ENCODE measurements around the gene MICALL2.

MICALL2 gene

GRCh38 chr7:1421020-1421790 lies 38.1 kb downstream of the MICALL2 start:
- no peak overlapping the region for H3K27ac ChIP-seq (ENCODE audit: low read length, poor library complexity, severe bottlenecking)
- no peak overlapping the region for H4K8ac ChIP-seq (ENCODE audit: low read length)
- H2BK5ac ChIP-seq (ENCODE audit: low read depth, low read length, poor library complexity, severe bottlenecking), result no peak overlapping the region
- H3K4me2 ChIP-seq (ENCODE audit: low read length, poor library complexity, severe bottlenecking), result no peak overlapping the region
- no peak overlapping the region for H3K4ac ChIP-seq (ENCODE audit: low read depth in 1 of 2, low read length in 2 of 2)
- no peak overlapping the region for H2BK15ac ChIP-seq (ENCODE audit: low read depth, poor library complexity, severe bottlenecking)
- no peak overlapping the region for H3K18ac ChIP-seq (ENCODE audit: low read depth in 1 of 2, low read length in 2 of 2)
- no peaks in the 10 kb centered on the region for H3K79me1 ChIP-seq (replicated peaks; ENCODE audit: low read length, poor library complexity, severe bottlenecking)
- no peaks in the 10 kb centered on the region for H3K9me3 ChIP-seq (ENCODE audit: control insufficient read depth, low read length)
- no peaks in the 10 kb centered on the region for H3K36me3 ChIP-seq (ENCODE audit: control insufficient read depth in 1 of 2, insufficient read depth in 2 of 2, low read depth in 1 of 2, low read length in 2 of 2)
- H2AK5ac ChIP-seq (ENCODE audit: low read length, severe bottlenecking), result no peak overlapping the region
- H3K27me3 ChIP-seq (ENCODE audit: control insufficient read depth in 1 of 2, insufficient read depth in 1 of 2, low read length in 2 of 2), result peaks cover 17 to 69% of the 10 kb centered on the region in 2 experiments
- no peak overlapping the region for H3K4me3 ChIP-seq (ENCODE audit: insufficient read depth in 1 of 2, low read depth in 1 of 2, low read length in 2 of 2)
- DNase-seq, result no peak
- WGBS, result 89% methylated on average over 41 of the region's 41 CpGs
- no peak overlapping the region for H3K9ac ChIP-seq (ENCODE audit: low read length)
- H2BK120ac ChIP-seq (ENCODE audit: low read depth, low read length), result no peak overlapping the region
- H4K91ac ChIP-seq (ENCODE audit: low read length), result no peak overlapping the region
- no peak overlapping the region for H3K14ac ChIP-seq (ENCODE audit: low read length in 2 of 2)
- H2AFZ ChIP-seq (ENCODE audit: low read depth, low read length), result no peak overlapping the region
- H3K4me1 ChIP-seq (ENCODE audit: control insufficient read depth, insufficient read depth, low read depth, low read length), result peaks cover 6% of the 10 kb centered on the region
- H2BK12ac ChIP-seq (ENCODE audit: low read length in 2 of 2), result no peak overlapping the region
- H3K23ac ChIP-seq (ENCODE audit: low read length in 2 of 2), result no peak overlapping the region

GRCh38 chr7:1419688-1420087 lies 39.6 kb downstream of the MICALL2 start:
- Histone ChIP-seq H3K4me1 (ENCODE audit: control insufficient read depth, insufficient read depth, low read depth, low read length) (peaks cover 6% of the 10 kb centered on the region), H2BK120ac (ENCODE audit: low read depth, low read length) (no peak overlapping the region), H2BK5ac (ENCODE audit: low read depth, low read length, poor library complexity, severe bottlenecking) (no peak overlapping the region), H3K4ac (ENCODE audit: low read depth in 1 of 2, low read length in 2 of 2) (no peak overlapping the region), H3K36me3 (ENCODE audit: control insufficient read depth in 1 of 2, insufficient read depth in 2 of 2, low read depth in 1 of 2, low read length in 2 of 2) (no peaks in the 10 kb centered on the region), H3K27me3 (ENCODE audit: control insufficient read depth in 1 of 2, insufficient read depth in 1 of 2, low read length in 2 of 2) (peaks cover 17 to 69% of the 10 kb centered on the region in 2 experiments), H3K9me3 (ENCODE audit: control insufficient read depth, low read length) (no peaks in the 10 kb centered on the region), H3K79me1 (replicated peaks; ENCODE audit: low read length, poor library complexity, severe bottlenecking) (no peaks in the 10 kb centered on the region), H3K4me2 (ENCODE audit: low read length, poor library complexity, severe bottlenecking) (no peak overlapping the region), H3K23ac (ENCODE audit: low read length in 2 of 2) (no peak overlapping the region), H3K9ac (ENCODE audit: low read length) (no peak overlapping the region), H2AK5ac (ENCODE audit: low read length, severe bottlenecking) (no peak overlapping the region), H3K14ac (ENCODE audit: low read length in 2 of 2) (no peak overlapping the region), H2BK15ac (ENCODE audit: low read depth, poor library complexity, severe bottlenecking) (peak overlapping the region; percentile 34), H4K8ac (ENCODE audit: low read length) (no peak overlapping the region), H3K18ac (ENCODE audit: low read depth in 1 of 2, low read length in 2 of 2) (no peak overlapping the region), H3K27ac (ENCODE audit: low read length, poor library complexity, severe bottlenecking) (no peak overlapping the region), H2AFZ (ENCODE audit: low read depth, low read length) (no peak overlapping the region), H2BK12ac (ENCODE audit: low read length in 2 of 2) (no peak overlapping the region), H4K91ac (ENCODE audit: low read length) (no peak overlapping the region), H3K4me3 (ENCODE audit: insufficient read depth in 1 of 2, low read depth in 1 of 2, low read length in 2 of 2) (no peak overlapping the region)
- WGBS, result 71% methylated on average over 7 of the region's 7 CpGs
- no peak for DNase-seq

- Histone ChIP-seq H3K4me2 (ENCODE audit: low read length, poor library complexity, severe bottlenecking) (no peak overlapping the region), H2BK12ac (ENCODE audit: low read length in 2 of 2) (no peak overlapping the region), H3K9me3 (ENCODE audit: control insufficient read depth, low read length) (no peaks in the 10 kb centered on the region), H3K27ac (ENCODE audit: low read length, poor library complexity, severe bottlenecking) (no peak overlapping the region), H3K9ac (ENCODE audit: low read length) (no peak overlapping the region), H2BK5ac (ENCODE audit: low read depth, low read length, poor library complexity, severe bottlenecking) (no peak overlapping the region), H3K14ac (ENCODE audit: low read length in 2 of 2) (no peak overlapping the region), H4K8ac (ENCODE audit: low read length) (no peak overlapping the region), H3K4me3 (ENCODE audit: insufficient read depth in 1 of 2, low read depth in 1 of 2, low read length in 2 of 2) (no peak overlapping the region), H2BK15ac (ENCODE audit: low read depth, poor library complexity, severe bottlenecking) (no peak overlapping the region), H3K18ac (ENCODE audit: low read depth in 1 of 2, low read length in 2 of 2) (no peak overlapping the region), H3K4me1 (ENCODE audit: control insufficient read depth, insufficient read depth, low read depth, low read length) (peaks cover 6% of the 10 kb centered on the region), H2AK5ac (ENCODE audit: low read length, severe bottlenecking) (no peak overlapping the region), H3K36me3 (ENCODE audit: control insufficient read depth in 1 of 2, insufficient read depth in 2 of 2, low read depth in 1 of 2, low read length in 2 of 2) (no peaks in the 10 kb centered on the region), H3K27me3 (ENCODE audit: control insufficient read depth in 1 of 2, insufficient read depth in 1 of 2, low read length in 2 of 2) (peaks cover 15 to 68% of the 10 kb centered on the region in 2 experiments), H2BK120ac (ENCODE audit: low read depth, low read length) (no peak overlapping the region), H3K79me1 (replicated peaks; ENCODE audit: low read length, poor library complexity, severe bottlenecking) (no peaks in the 10 kb centered on the region), H3K23ac (ENCODE audit: low read length in 2 of 2) (no peak overlapping the region), H4K91ac (ENCODE audit: low read length) (no peak overlapping the region), H3K4ac (ENCODE audit: low read depth in 1 of 2, low read length in 2 of 2) (no peak overlapping the region), H2AFZ (ENCODE audit: low read depth, low read length) (no peak overlapping the region)
- WGBS, result 86% methylated on average over 11 of the region's 11 CpGs
- no peak for DNase-seq
Measured at GRCh38 chr7:1419310-1419634, 40.0 kb downstream of the MICALL2 start.

- H2AK5ac ChIP-seq (ENCODE audit: low read length, severe bottlenecking), result no peak overlapping the region
- no peak overlapping the region for H3K27ac ChIP-seq (ENCODE audit: low read length, poor library complexity, severe bottlenecking)
- no peak overlapping the region for H3K4me3 ChIP-seq (ENCODE audit: insufficient read depth in 1 of 2, low read depth in 1 of 2, low read length in 2 of 2)
- no peak overlapping the region for H4K8ac ChIP-seq (ENCODE audit: low read length)
- H3K9me3 ChIP-seq (ENCODE audit: control insufficient read depth, low read length), result no peaks in the 10 kb centered on the region
- WGBS, result 85% methylated on average over 20 of the region's 21 CpGs
- DNase-seq, result peak; percentile 27
- H2BK5ac ChIP-seq (ENCODE audit: low read depth, low read length, poor library complexity, severe bottlenecking), result no peak overlapping the region
- H3K4me1 ChIP-seq (ENCODE audit: control insufficient read depth, insufficient read depth, low read depth, low read length), result peaks cover 6% of the 10 kb centered on the region
- H2BK15ac ChIP-seq (ENCODE audit: low read depth, poor library complexity, severe bottlenecking), result no peak overlapping the region
- no peak overlapping the region for H3K18ac ChIP-seq (ENCODE audit: low read depth in 1 of 2, low read length in 2 of 2)
- H3K79me1 ChIP-seq (replicated peaks; ENCODE audit: low read length, poor library complexity, severe bottlenecking), result no peaks in the 10 kb centered on the region
- no peak overlapping the region for H3K4ac ChIP-seq (ENCODE audit: low read depth in 1 of 2, low read length in 2 of 2)
- H3K4me2 ChIP-seq (ENCODE audit: low read length, poor library complexity, severe bottlenecking), result no peak overlapping the region
- no peak overlapping the region for H2BK12ac ChIP-seq (ENCODE audit: low read length in 2 of 2)
- H4K91ac ChIP-seq (ENCODE audit: low read length), result no peak overlapping the region
- H3K23ac ChIP-seq (ENCODE audit: low read length in 2 of 2), result no peak overlapping the region
- no peaks in the 10 kb centered on the region for H3K36me3 ChIP-seq (ENCODE audit: control insufficient read depth in 1 of 2, insufficient read depth in 2 of 2, low read depth in 1 of 2, low read length in 2 of 2)
- no peak overlapping the region for H2AFZ ChIP-seq (ENCODE audit: low read depth, low read length)
- H3K27me3 ChIP-seq (ENCODE audit: control insufficient read depth in 1 of 2, insufficient read depth in 1 of 2, low read length in 2 of 2), result peaks cover 10 to 65% of the 10 kb centered on the region in 2 experiments
- no peak overlapping the region for H3K14ac ChIP-seq (ENCODE audit: low read length in 2 of 2)
- H3K9ac ChIP-seq (ENCODE audit: low read length), result no peak overlapping the region
- no peak overlapping the region for H2BK120ac ChIP-seq (ENCODE audit: low read depth, low read length)
Measured at GRCh38 chr7:1418505-1419309, 40.6 kb downstream of the MICALL2 start.

Data from mesenchymal stem cell (in vitro differentiated cells and primary cell).